Measurements from ENCODE around the gene FKBP10. TPM values are rescaled to one million over a fixed set of nuclear protein-coding genes. Genes with fewer than 3 reads are reported as not detected.

The FKBP10 gene
- total RNA-seq, 1 donor from 2014 or later = 154 TPM

GRCh38 chr17:41769346-41769862 lies 43.4 kb upstream of the FKBP10 start:
- no peak overlapping the region for H3K27ac Mint-ChIP-seq
- H3K4me3 Mint-ChIP-seq (ENCODE audit: low read depth) = no peak overlapping the region
- DNase-seq (ENCODE audit: low spot score, unreplicated experiment) = no peak
- no peak for TF ChIP-seq CTCF (IDR thresholded peaks at IDR 0.05; ENCODE audit: unreplicated experiment)
- H3K27me3 Mint-ChIP-seq = no peaks in the 10 kb centered on the region
- peaks cover 18% of the 10 kb centered on the region for H3K36me3 Mint-ChIP-seq (ENCODE audit: insufficient read depth)
- H3K4me1 Mint-ChIP-seq (ENCODE audit: low read depth) = peaks cover 19% of the 10 kb centered on the region
- no peaks in the 10 kb centered on the region for H3K9me3 Mint-ChIP-seq (ENCODE audit: low read depth)

- no peak for TF ChIP-seq CTCF (IDR thresholded peaks at IDR 0.05; ENCODE audit: unreplicated experiment)
- Mint-ChIP-seq H3K27ac (peak overlapping the region; percentile 67), H3K36me3 (ENCODE audit: insufficient read depth) (peaks cover 18% of the 10 kb centered on the region)
These were observed 42.8 kb upstream of the FKBP10 start for GRCh38 chr17:41769985-41770384.

GRCh38 chr17:41771389-41772206 lies 41.2 kb upstream of the FKBP10 start:
- Mint-ChIP-seq H3K4me3 (ENCODE audit: low read depth) (no peak overlapping the region), H3K4me1 (ENCODE audit: low read depth) (peaks cover 21% of the 10 kb centered on the region), H3K27ac (peak overlapping the region; percentile 92), H3K36me3 (ENCODE audit: insufficient read depth) (peaks cover 13% of the 10 kb centered on the region), H3K27me3 (no peaks in the 10 kb centered on the region), H3K9me3 (ENCODE audit: low read depth) (no peaks in the 10 kb centered on the region)
- no peak for TF ChIP-seq CTCF (IDR thresholded peaks at IDR 0.05; ENCODE audit: unreplicated experiment)
- DNase-seq (ENCODE audit: low spot score, unreplicated experiment) = no peak

More at GRCh38 chr17:41769985-41770384, 42.8 kb upstream of the FKBP10 start:
- Mint-ChIP-seq H3K4me1 (ENCODE audit: low read depth) (peaks cover 21% of the 10 kb centered on the region), H3K9me3 (ENCODE audit: low read depth) (no peaks in the 10 kb centered on the region), H3K4me3 (ENCODE audit: low read depth) (no peak overlapping the region), H3K27me3 (no peaks in the 10 kb centered on the region)
- DNase-seq (ENCODE audit: low spot score, unreplicated experiment) = no peak

GRCh38 chr17:41772218-41772585 lies 40.6 kb upstream of the FKBP10 start:
- Mint-ChIP-seq H3K4me3 (ENCODE audit: low read depth) (no peak overlapping the region), H3K36me3 (ENCODE audit: insufficient read depth) (peaks cover 13% of the 10 kb centered on the region), H3K27me3 (no peaks in the 10 kb centered on the region), H3K27ac (peak overlapping the region; percentile 93), H3K9me3 (ENCODE audit: low read depth) (no peaks in the 10 kb centered on the region), H3K4me1 (ENCODE audit: low read depth) (peaks cover 21% of the 10 kb centered on the region)
- peak; percentile 34 for DNase-seq (ENCODE audit: low spot score, unreplicated experiment)
- TF ChIP-seq CTCF (IDR thresholded peaks at IDR 0.05; ENCODE audit: unreplicated experiment) = no peak

- Mint-ChIP-seq H3K27ac (peak overlapping the region; percentile 93), H3K27me3 (no peaks in the 10 kb centered on the region), H3K4me1 (ENCODE audit: low read depth) (peaks cover 21% of the 10 kb centered on the region), H3K36me3 (ENCODE audit: insufficient read depth) (peaks cover 11% of the 10 kb centered on the region), H3K9me3 (ENCODE audit: low read depth) (no peaks in the 10 kb centered on the region), H3K4me3 (ENCODE audit: low read depth) (peak overlapping the region; percentile 37)
- TF ChIP-seq CTCF (IDR thresholded peaks at IDR 0.05; ENCODE audit: unreplicated experiment) = no peak
- DNase-seq (ENCODE audit: low spot score, unreplicated experiment) = no peak
These were observed 40.1 kb upstream of the FKBP10 start for GRCh38 chr17:41772586-41773189.
